Gastrocnemius medialis (tissue), 4 donors: Measurements from ENCODE around the gene LINGO1.

ENCODE experiments used
- POLR2A ChIP-seq, 2 donors: fragments of 450-650 bp; IDR thresholded peaks; one replicate each; pipeline ENCODE4 v1.6.1; 2017; ENCODE audit warnings: antibody characterized with exemption in 2 of 2, mild to moderate bottlenecking in 2 of 2, moderate library complexity in 2 of 2
- TF ChIP-seq, protein P1 (sequence below), 5 experiments: fragments of 450-650 bp in 3 of 5; fragments of 200-600 bp in 2 of 5; sonication (generic) in 2 of 5; IDR thresholded peaks in 4 of 5; conservative IDR thresholded peaks in 1 of 5; 1 replicate in 4 of 5; 2 replicates in 1 of 5; pipeline ENCODE4 v1.5.1; 2016 to 2019; ENCODE audit warnings: antibody characterized with exemption in 5 of 5, mild to moderate bottlenecking in 3 of 5, moderate library complexity in 3 of 5

DNA sequence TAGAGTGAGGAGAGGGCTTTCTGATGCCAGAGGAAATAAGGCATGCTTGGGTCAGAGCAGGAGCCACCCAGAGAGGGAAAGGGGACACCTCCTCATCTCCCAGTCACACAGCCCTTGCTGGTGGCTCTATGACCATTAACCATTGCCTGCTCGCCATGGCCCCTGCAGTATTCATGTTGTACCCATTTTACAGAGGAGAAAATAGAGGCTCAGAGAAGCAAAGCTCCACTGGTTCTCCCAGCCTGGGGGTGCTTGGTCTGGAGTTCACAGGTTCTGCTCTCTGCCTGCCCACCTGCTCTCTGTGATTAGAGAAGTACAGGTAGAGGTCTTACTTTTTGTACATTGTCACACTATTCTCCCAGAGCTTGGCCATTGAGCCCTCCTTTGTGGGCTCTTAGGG lies 56.2 kb downstream of the LINGO1 start:
- TF ChIP-seq, protein P1, sequence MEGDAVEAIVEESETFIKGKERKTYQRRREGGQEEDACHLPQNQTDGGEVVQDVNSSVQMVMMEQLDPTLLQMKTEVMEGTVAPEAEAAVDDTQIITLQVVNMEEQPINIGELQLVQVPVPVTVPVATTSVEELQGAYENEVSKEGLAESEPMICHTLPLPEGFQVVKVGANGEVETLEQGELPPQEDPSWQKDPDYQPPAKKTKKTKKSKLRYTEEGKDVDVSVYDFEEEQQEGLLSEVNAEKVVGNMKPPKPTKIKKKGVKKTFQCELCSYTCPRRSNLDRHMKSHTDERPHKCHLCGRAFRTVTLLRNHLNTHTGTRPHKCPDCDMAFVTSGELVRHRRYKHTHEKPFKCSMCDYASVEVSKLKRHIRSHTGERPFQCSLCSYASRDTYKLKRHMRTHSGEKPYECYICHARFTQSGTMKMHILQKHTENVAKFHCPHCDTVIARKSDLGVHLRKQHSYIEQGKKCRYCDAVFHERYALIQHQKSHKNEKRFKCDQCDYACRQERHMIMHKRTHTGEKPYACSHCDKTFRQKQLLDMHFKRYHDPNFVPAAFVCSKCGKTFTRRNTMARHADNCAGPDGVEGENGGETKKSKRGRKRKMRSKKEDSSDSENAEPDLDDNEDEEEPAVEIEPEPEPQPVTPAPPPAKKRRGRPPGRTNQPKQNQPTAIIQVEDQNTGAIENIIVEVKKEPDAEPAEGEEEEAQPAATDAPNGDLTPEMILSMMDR (IDR thresholded peaks at IDR 0.05 in 4 of 5, conservative IDR thresholded peaks at IDR 0.05 in 1 of 5) = no peak
- TF ChIP-seq POLR2A (IDR thresholded peaks at IDR 0.05) = no peak
